DOHH2 (cell line): Measurements from ENCODE around the gene ASMTL.

ENCODE experiments used
- CTCF ChIP-seq: fragments of 200-600 bp; sonication (generic); IDR thresholded peaks from one replicate; pipeline ENCODE4 v1.5.1; 2014; ENCODE audit warnings: antibody characterized with exemption, mild to moderate bottlenecking, low read depth, low read length; ENCODE audit not compliant: poor library complexity, severe bottlenecking
- EZH2phosphoT487 ChIP-seq: fragments of 200-600 bp; sonication (generic); IDR thresholded peaks from 2 replicates; pipeline ENCODE4 v1.6.1; 2017; ENCODE audit warnings: borderline replicate concordance, mild to moderate bottlenecking, antibody characterized with exemption, low read length, moderate library complexity, mixed read lengths

GRCh38 chrX:1435241-1435895 is 17.3 kb downstream of the ASMTL start:
- no peak for TF ChIP-seq CTCF
- TF ChIP-seq EZH2phosphoT487: no peak
